Fibroblast of mammary gland (primary cell): ENCODE results near the gene MPST.

Source experiments
- DNase-seq: peaks from one replicate; pipeline ENCODE4 v3.0.0-alpha.2; 2010; ENCODE audit warnings: low read depth
- H3K4me3 ChIP-seq: 2 replicates; pipeline ENCODE4 v1.5.1; 2011; ENCODE audit warnings: low read depth, mild to moderate bottlenecking, low read length, moderate library complexity; ENCODE audit not compliant: control insufficient read depth
- TF ChIP-seq, protein P1 (sequence below): conservative IDR thresholded peaks from 2 replicates; pipeline ENCODE4 v1.5.1; 2011; ENCODE audit warnings: low read depth, low read length, inconsistent platforms; ENCODE audit not compliant: control insufficient read depth, insufficient read depth

MPST gene

DNA sequence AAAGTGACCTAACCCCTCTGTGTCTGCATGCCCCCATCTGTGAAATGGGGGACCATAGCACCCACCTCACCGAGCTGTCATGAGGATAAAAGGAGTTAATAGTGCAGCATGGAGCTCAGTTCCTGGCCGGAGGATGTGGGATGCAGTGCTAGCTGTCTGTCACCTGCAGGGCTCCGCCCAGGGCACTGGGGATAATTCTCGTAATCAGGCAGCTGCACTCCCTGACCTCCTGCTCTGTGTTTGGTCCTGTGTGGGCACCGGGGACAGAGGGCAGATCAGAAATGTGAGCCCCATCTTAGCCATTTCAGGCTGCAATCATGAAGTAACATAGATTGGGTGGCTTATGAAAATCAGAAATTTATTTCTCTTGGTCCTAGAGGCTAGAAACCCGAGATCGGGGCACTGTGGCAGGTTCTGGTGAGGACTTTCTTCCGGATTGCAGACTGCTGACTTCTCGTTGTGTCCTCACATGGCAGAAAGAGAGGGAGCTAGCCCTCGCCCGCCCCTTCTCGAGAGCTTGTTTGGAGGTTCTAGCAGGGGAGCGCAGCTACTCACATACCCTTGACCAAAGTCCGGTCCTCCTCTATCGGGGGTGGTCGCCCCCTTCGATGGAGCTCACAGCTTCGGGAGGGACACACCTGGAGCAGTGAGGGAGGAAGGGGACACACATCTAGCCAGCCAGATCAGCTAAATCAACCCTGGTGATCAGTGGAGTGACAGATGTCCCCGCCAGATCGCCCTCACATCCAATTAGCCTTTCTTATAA, 35.2 kb downstream of the MPST start:
- TF ChIP-seq, protein P1, sequence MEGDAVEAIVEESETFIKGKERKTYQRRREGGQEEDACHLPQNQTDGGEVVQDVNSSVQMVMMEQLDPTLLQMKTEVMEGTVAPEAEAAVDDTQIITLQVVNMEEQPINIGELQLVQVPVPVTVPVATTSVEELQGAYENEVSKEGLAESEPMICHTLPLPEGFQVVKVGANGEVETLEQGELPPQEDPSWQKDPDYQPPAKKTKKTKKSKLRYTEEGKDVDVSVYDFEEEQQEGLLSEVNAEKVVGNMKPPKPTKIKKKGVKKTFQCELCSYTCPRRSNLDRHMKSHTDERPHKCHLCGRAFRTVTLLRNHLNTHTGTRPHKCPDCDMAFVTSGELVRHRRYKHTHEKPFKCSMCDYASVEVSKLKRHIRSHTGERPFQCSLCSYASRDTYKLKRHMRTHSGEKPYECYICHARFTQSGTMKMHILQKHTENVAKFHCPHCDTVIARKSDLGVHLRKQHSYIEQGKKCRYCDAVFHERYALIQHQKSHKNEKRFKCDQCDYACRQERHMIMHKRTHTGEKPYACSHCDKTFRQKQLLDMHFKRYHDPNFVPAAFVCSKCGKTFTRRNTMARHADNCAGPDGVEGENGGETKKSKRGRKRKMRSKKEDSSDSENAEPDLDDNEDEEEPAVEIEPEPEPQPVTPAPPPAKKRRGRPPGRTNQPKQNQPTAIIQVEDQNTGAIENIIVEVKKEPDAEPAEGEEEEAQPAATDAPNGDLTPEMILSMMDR: no peak
- no peak for DNase-seq
- H3K4me3 ChIP-seq: no peak overlapping the region

GRCh38 chr22:37056246-37056645, 36.7 kb downstream of the MPST start:
- H3K4me3 ChIP-seq: no peak overlapping the region
- DNase-seq: no peak
- TF ChIP-seq, protein P1: no peak

GRCh38 chr22:37057226-37057625, 37.7 kb downstream of the MPST start:
- H3K4me3 ChIP-seq: no peak overlapping the region
- TF ChIP-seq, protein P1: no peak
- no peak for DNase-seq

DNA sequence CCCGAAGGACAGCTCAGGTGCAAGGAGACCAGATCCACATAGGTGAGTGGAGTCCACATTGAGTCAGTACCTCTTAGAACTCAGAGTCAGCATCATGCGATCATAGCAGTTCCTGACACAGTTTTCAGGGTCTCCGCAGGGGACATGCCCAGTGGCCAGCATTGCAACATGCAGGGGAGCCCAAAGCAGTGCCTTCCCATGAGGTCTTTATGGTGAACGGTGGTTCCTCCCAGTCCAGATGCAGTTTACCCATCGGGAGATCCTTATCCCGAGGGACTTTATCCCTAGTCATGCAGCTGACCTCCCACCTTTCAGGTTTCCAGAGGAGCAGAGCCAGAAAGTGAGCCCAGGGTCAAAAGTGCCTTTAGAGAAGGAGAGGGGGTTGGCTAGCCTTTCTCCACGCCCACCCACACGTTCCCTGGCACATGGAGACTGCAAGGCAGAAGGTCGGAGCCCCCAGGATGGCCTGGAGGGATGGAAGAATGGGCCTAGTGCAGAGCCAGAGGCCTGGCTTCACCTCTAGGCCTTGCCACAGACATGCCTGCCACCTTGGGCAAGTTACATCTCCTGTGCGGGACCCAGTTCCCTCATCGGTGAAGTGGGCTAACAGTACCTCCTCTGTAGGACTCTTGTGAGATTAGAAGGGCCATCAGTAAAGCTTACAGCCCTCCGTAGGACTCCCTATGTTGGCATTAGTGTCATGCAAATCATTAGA, 38.4 kb downstream of the MPST start:
- no peak for DNase-seq
- TF ChIP-seq, protein P1: no peak
- H3K4me3 ChIP-seq: no peak overlapping the region

- no peak for DNase-seq
- TF ChIP-seq, protein P1: no peak
These were observed 39.6 kb downstream of the MPST start for GRCh38 chr22:37058917-37059701.

DNA sequence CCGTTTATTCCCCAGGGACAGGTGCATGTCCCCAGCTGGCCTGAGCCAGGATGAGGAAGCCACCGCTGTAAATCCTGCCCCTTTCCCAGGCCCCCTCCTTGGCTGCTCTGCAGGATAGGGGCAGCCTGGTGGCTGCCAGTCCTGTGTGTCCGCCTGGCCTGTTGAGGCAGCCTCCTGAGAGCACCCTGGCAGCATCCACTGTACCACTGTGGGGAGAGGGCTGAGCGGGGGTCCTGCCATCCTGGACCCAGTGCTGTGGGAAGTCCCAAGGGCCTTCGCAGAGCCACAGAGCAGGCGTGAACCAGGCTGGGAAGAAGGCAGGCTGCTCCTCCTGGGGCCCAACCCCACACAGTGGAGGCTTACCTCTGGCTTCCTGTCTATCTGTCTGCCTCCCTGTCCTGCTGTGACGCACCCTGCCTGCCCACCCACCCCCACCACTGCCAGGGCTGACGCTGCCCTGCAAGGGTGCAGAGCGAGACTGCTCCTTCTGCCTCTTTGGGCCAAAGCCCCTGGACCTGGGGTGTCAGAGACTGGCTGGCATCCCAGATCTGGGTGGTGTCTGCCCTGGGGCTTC, 40.4 kb downstream of the MPST start:
- TF ChIP-seq, protein P1: no peak

More at GRCh38 chr22:37058917-37059701, 39.6 kb downstream of the MPST start:
- no peak overlapping the region for H3K4me3 ChIP-seq

More for the DNA sequence above, 40.4 kb downstream of the MPST start:
- H3K4me3 ChIP-seq: no peak overlapping the region
- DNase-seq: no peak
